MCF 10A (cell line): ENCODE data around the gene TIPARP. TPM values are rescaled to one million over a fixed set of nuclear protein-coding genes. Genes with fewer than 3 reads are reported as not detected.

ENCODE experiments used
- BruUV-seq: library from RNA; stranded (reverse); fragments of 400-500 nt; replicated peaks from 2 replicates; lab custom pipeline; 2021; lab: Mats Ljungman, UMichigan
- CTCF ChIA-PET: fragments of 300-600 bp; sonication (Branson Sonifier 250); formaldehyde crosslinking; extraction: SDS; loops from one replicate; lab custom pipeline; 2021; ENCODE audit warnings: antibody characterized with exemption, inconsistent platforms; lab: Yijun Ruan, JAX
- POLR2A ChIA-PET: fragments of 300-600, 350-650 bp; sonication (Branson Sonifier 250); formaldehyde crosslinking; extraction: SDS; loops from one replicate; lab custom pipeline; 2020; ENCODE audit warnings: antibody characterized with exemption, inconsistent platforms; lab: Yijun Ruan, JAX
- DNase-seq: peaks from one replicate; pipeline ENCODE4 v3.0.0-alpha.2; 2018; ENCODE audit not compliant: unreplicated experiment
- H3K27ac Mint-ChIP-seq: one replicate; pipeline ENCODE4 v1.8.0; 2022; ENCODE audit warnings: mild to moderate bottlenecking, low read depth, mixed read lengths; ENCODE audit not compliant: unreplicated experiment
- H3K27me3 Mint-ChIP-seq: one replicate; pipeline ENCODE4 v1.8.0; 2022; ENCODE audit warnings: mixed read lengths; ENCODE audit not compliant: insufficient read depth, unreplicated experiment
- H3K36me3 Mint-ChIP-seq: one replicate; pipeline ENCODE4 v1.8.0; 2022; ENCODE audit warnings: mild to moderate bottlenecking, moderate library complexity, mixed read lengths; ENCODE audit not compliant: insufficient read depth, unreplicated experiment
- H3K4me1 Mint-ChIP-seq: one replicate; pipeline ENCODE4 v1.8.0; 2022; ENCODE audit warnings: mixed read lengths; ENCODE audit not compliant: insufficient read depth, unreplicated experiment
- H3K4me3 Mint-ChIP-seq: one replicate; pipeline ENCODE4 v1.8.0; 2022; ENCODE audit warnings: mild to moderate bottlenecking, moderate library complexity, mixed read lengths; ENCODE audit not compliant: unreplicated experiment
- H3K9me3 Mint-ChIP-seq: one replicate; pipeline ENCODE4 v1.8.0; 2022; ENCODE audit warnings: mixed read lengths; ENCODE audit not compliant: unreplicated experiment
- intact Hi-C: fragments of 100-400 bp; cut with micrococcal nuclease; formaldehyde crosslinking; loops from 2 replicates; pipeline ENCODE4 v1.14.1; 2022
- total RNA-seq: library from RNA; stranded (reverse); gene quantifications from 2 replicates; pipeline ENCODE4 v1.2.3, GENCODE V29; 2022
- TF ChIP-seq, protein P1 (sequence below): fragments of 200-600 bp; IDR thresholded peaks from one replicate; pipeline ENCODE4 v1.8.0; 2022; ENCODE audit warnings: antibody characterized with exemption, mild to moderate bottlenecking; ENCODE audit not compliant: unreplicated experiment

TIPARP gene
- total RNA-seq, 1 experiment from 2014 or later: 50.0 TPM

DNA sequence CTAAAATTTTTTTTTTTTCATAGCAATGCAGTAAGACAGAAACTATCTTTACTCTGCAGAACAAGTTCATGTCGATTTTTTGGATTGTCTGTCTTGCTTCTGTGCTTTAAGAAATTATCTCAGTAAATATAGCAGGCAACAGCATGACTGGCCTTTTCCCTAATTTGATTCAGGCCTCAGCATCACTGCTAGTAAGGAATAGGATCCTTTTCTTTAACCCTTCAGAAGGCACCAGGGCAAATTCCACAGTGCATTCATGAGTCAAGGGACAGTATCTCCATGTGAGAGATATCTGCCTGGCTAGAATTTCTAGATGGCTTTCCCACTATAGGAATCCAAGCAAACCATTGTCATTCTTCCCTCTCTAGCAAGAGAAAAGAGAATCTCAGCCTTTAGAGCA is 71.4 kb downstream of the TIPARP start:
- no peak for DNase-seq
- H3K27me3 Mint-ChIP-seq: no peaks in the 10 kb centered on the region
- no peaks in the 10 kb centered on the region for H3K36me3 Mint-ChIP-seq
- H3K4me3 Mint-ChIP-seq: no peak overlapping the region
- ChIA-PET CTCF (no interaction called here), POLR2A (interaction anchor here (1.2 kb wide), 1 partner anchor 13 kb away, joined by 3 read pairs; no protein-coding TSS in a partner anchor)
- no TSS peak for BruUV-seq
- H3K4me1 Mint-ChIP-seq: no peaks in the 10 kb centered on the region
- no peak overlapping the region for H3K27ac Mint-ChIP-seq
- H3K9me3 Mint-ChIP-seq: no peaks in the 10 kb centered on the region
- intact Hi-C loops: no loop called here
- TF ChIP-seq, protein P1, sequence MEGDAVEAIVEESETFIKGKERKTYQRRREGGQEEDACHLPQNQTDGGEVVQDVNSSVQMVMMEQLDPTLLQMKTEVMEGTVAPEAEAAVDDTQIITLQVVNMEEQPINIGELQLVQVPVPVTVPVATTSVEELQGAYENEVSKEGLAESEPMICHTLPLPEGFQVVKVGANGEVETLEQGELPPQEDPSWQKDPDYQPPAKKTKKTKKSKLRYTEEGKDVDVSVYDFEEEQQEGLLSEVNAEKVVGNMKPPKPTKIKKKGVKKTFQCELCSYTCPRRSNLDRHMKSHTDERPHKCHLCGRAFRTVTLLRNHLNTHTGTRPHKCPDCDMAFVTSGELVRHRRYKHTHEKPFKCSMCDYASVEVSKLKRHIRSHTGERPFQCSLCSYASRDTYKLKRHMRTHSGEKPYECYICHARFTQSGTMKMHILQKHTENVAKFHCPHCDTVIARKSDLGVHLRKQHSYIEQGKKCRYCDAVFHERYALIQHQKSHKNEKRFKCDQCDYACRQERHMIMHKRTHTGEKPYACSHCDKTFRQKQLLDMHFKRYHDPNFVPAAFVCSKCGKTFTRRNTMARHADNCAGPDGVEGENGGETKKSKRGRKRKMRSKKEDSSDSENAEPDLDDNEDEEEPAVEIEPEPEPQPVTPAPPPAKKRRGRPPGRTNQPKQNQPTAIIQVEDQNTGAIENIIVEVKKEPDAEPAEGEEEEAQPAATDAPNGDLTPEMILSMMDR: no peak

DNA sequence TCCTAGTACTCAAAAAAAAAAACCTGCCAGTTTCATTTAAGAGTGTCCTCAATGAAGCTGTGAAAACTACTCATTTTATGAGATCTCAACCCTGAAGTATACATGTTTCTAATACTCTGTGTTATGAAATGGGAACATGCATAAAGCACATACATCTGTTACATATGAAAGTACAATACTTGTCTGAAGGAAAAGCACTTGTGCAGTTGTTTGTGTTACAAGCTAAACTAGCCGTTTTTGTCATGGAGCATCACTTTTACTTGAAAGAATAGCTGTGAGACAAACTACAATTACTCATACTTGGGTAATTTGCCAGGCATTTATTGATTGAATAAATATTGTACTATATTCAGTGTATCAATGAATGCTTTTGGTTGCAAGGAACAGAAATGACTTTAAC is 72.7 kb downstream of the TIPARP start:
- no peak overlapping the region for H3K4me3 Mint-ChIP-seq
- TF ChIP-seq, protein P1: no peak
- no peaks in the 10 kb centered on the region for H3K36me3 Mint-ChIP-seq
- DNase-seq: no peak
- H3K4me1 Mint-ChIP-seq: no peaks in the 10 kb centered on the region
- CTCF ChIA-PET: interaction anchor here (1.2 kb wide), 1 partner anchor 26 kb away, joined by 3 read pairs; no protein-coding TSS in a partner anchor
- no peaks in the 10 kb centered on the region for H3K27me3 Mint-ChIP-seq
- H3K27ac Mint-ChIP-seq: no peak overlapping the region
- POLR2A ChIA-PET: interaction anchor here (0.6 to 1.4 kb wide), 3 partner anchors 14 to 703 kb away, joined by 3 to 10 read pairs (median 3); no protein-coding TSS in a partner anchor
- BruUV-seq: no TSS peak
- no peaks in the 10 kb centered on the region for H3K9me3 Mint-ChIP-seq
- intact Hi-C loops: no loop called here

- intact Hi-C loops: no loop called here
- BruUV-seq: no TSS peak
- no peak overlapping the region for H3K4me3 Mint-ChIP-seq
- TF ChIP-seq, protein P1: no peak
- DNase-seq: no peak
- H3K4me1 Mint-ChIP-seq: no peaks in the 10 kb centered on the region
- peaks cover 5% of the 10 kb centered on the region for H3K36me3 Mint-ChIP-seq
- H3K9me3 Mint-ChIP-seq: no peaks in the 10 kb centered on the region
- ChIA-PET POLR2A (no interaction called here), CTCF (interaction anchor here (1.0 kb wide), 1 partner anchor 37 kb away, joined by 4 read pairs; no protein-coding TSS in a partner anchor)
- H3K27ac Mint-ChIP-seq: no peak overlapping the region
- no peaks in the 10 kb centered on the region for H3K27me3 Mint-ChIP-seq
Measured at GRCh38 chr3:156749244-156749643, 74.9 kb downstream of the TIPARP start.

- Mint-ChIP-seq H3K4me3 (no peak overlapping the region), H3K27ac (no peak overlapping the region), H3K9me3 (no peaks in the 10 kb centered on the region), H3K36me3 (peaks cover 5% of the 10 kb centered on the region), H3K4me1 (no peaks in the 10 kb centered on the region), H3K27me3 (no peaks in the 10 kb centered on the region)
- DNase-seq: no peak
- TF ChIP-seq, protein P1: no peak
- CTCF ChIA-PET: interaction anchor here (0.5 to 1.8 kb wide), 3 partner anchors 13 to 654 kb away, joined by 3 to 4 read pairs (median 3); no protein-coding TSS in a partner anchor
- intact Hi-C loops: no loop called here
- POLR2A ChIA-PET: interaction anchor here (0.7 kb wide), 1 partner anchor 57 kb away, joined by 4 read pairs; no protein-coding TSS in a partner anchor
- BruUV-seq: no TSS peak
Measured at GRCh38 chr3:156750191-156750873, 75.9 kb downstream of the TIPARP start.
